Left renal cortex interstitium (tissue), 4 donors: ENCODE data around the gene TMPRSS15. TPM values are rescaled to one million over a fixed set of nuclear protein-coding genes. Genes with fewer than 3 reads are reported as not detected.

Source experiments
- DNase-seq, 4 donors: peaks; one replicate each; pipeline ENCODE4 v3.0.0-alpha.2; 2013; ENCODE audit warnings: low read depth in 4 of 4, low spot score in 2 of 4, missing footprints in 1 of 4
- polyA plus RNA-seq, 4 donors: library from polyadenylated mRNA; unstranded; fragments of 120-200 nt; gene quantifications; one replicate each; pipeline ENCODE4 v1.2.1, GENCODE V29; 2013; ENCODE audit not compliant: insufficient read length in 4 of 4

The TMPRSS15 gene
- polyA plus RNA-seq, 4 donors = 0.32 to 0.60 (median 0.40) TPM

- no peak for DNase-seq
Observed at GRCh38 chr21:18248171-18248570, 155.4 kb downstream of the TMPRSS15 start.

GRCh38 chr21:18245464-18245967 is 158.1 kb downstream of the TMPRSS15 start:
- DNase-seq = peak in 1 of 4 donors; percentile 51

- no peak for DNase-seq
Observed at GRCh38 chr21:18244671-18245463, 158.7 kb downstream of the TMPRSS15 start, which contains the start of gene CHODL. CHODL (plus strand) TSS chr21:18244833; CDS start chr21:18245224, 391 bp downstream.

- DNase-seq = no peak
Observed at GRCh38 chr21:18235545-18235944, 168.0 kb downstream of the TMPRSS15 start.

GRCh38 chr21:18228060-18228739 is 175.4 kb downstream of the TMPRSS15 start:
- no peak for DNase-seq

- no peak for DNase-seq
Observed at GRCh38 chr21:18222346-18222745, 181.2 kb downstream of the TMPRSS15 start.

GRCh38 chr21:18220498-18220897 is 183.1 kb downstream of the TMPRSS15 start:
- no peak for DNase-seq

Other genes starting within 250 kb of the TMPRSS15 start
- gene CHODL, start 159.0 kb downstream of the TMPRSS15 start, polyA plus RNA-seq = 10 to 100 TPM; 27.7 to 72.6 (median 57.8) TPM